Muscle of leg (tissue), 11 donors: Measurements from ENCODE around the gene NEURL2. TPM values are rescaled to one million over a fixed set of nuclear protein-coding genes. Genes with fewer than 3 reads are reported as not detected.
"Not testable (repeated sequence)": the region's sequence is repeated elsewhere in the genome, so short reads cannot be mapped to it uniquely, and the experiment has no call there.

Experiments used
- DNase-seq: peaks from one replicate; pipeline ENCODE4 v3.0.0; 2013
- H3K27ac ChIP-seq: one replicate; pipeline ENCODE4 v1.5.1; 2013; ENCODE audit warnings: mild to moderate bottlenecking, low read length, control low read depth
- H3K27me3 ChIP-seq: one replicate; pipeline ENCODE4 v1.6.1; 2013; ENCODE audit warnings: low read length; ENCODE audit not compliant: control insufficient read depth, insufficient read depth
- H3K36me3 ChIP-seq: one replicate; pipeline ENCODE4 v1.6.1; 2013; ENCODE audit warnings: low read length; ENCODE audit not compliant: control insufficient read depth, insufficient read depth
- H3K4me1 ChIP-seq: one replicate; pipeline ENCODE4 v1.6.1; 2013; ENCODE audit warnings: low read length; ENCODE audit not compliant: control insufficient read depth, insufficient read depth
- H3K4me3 ChIP-seq: one replicate; pipeline ENCODE4 v1.5.1; 2013; ENCODE audit warnings: low read length, control low read depth
- H3K9me3 ChIP-seq: replicated peaks from 2 replicates; pipeline ENCODE4 v1.6.1; 2013; ENCODE audit warnings: low read depth, low read length; ENCODE audit not compliant: control insufficient read depth
- WGBS: methylation state at CpG from one replicate; pipeline ENCODE4 v1.1.5; 2013; ENCODE audit warnings: missing lambda C conversion rate; ENCODE audit not compliant: insufficient coverage; 5-methylcytosine and 5-hydroxymethylcytosine counted together
- polyA plus RNA-seq, 8 donors: library from polyadenylated mRNA; unstranded; fragments of 120-200 nt; gene quantifications; one replicate each; pipeline versions ENCODE4 v1.2.1 to v1.2.3, GENCODE V29; 2013; ENCODE audit warnings: inconsistent platforms in 1 of 8, low replicate concordance in 1 of 8; ENCODE audit not compliant: insufficient read length in 8 of 8, insufficient read depth in 1 of 8
- total RNA-seq: library from RNA; stranded (reverse); fragments of 120-200 nt; gene quantifications from one replicate; pipeline ENCODE4 v1.2.4, GENCODE V29; 2013

The NEURL2 gene
- total and polyA plus RNA-seq, 9 donors: 10.3 to 18.8 (median 15.4) TPM

DNA sequence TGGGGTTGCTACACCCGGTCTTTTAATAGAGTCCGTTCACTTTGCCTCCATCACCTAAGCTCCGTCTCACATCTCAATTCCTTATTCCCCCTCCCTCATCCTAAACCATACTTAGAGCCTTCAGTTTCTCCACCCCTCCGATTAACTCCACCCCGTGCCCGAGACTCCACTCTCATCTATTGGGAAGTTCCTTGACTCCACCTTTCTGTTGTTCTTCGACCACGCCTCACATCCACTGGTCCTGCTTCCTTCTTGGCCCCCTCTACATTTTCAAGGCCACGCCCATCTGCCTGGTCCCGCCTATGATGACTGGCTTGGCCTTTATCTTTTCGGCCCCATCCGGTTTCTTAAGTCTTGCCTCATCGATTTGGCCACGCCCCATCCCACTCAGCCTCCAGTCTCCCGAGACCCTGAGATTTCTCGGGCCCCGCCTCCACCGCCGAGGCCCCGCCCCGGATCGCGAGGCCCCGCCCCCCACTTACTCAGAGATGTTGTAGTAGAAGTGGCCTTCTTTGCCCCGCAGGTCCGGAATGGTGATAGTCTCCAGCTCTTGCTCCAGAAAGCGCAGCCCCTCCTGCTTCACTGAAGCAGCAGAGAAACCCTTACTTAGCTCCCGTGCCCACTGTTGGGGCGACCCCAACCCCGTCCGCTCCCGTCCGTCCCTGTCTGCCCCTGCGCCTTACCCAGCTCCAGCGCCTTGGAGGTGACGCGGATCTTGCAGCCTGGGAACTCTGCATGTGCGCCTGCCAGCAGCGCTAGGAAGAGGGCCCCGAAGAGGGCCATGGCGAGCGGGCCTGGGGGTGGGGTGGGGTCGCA is 19.9 kb upstream of the NEURL2 start:
- peak; percentile 97 for DNase-seq
- Histone ChIP-seq H3K4me1 (peaks cover 18% of the 10 kb centered on the region), H3K27me3 (peaks cover 16% of the 10 kb centered on the region), H3K9me3 (no peaks in the 10 kb centered on the region), H3K36me3 (no peaks in the 10 kb centered on the region), H3K4me3 (peak overlapping the region; percentile 31), H3K27ac (peak overlapping the region; percentile 76)
- WGBS: 2% methylated on average over 23 of the region's 43 CpGs

- Histone ChIP-seq H3K4me3 (no peak overlapping the region), H3K4me1 (peaks cover 19% of the 10 kb centered on the region)
- 81% methylated on average over 17 of the region's 22 CpGs for WGBS
Observed at GRCh38 chr20:45909817-45910669, 19.0 kb upstream of the NEURL2 start.

GRCh38 chr20:45909336-45909808 is 18.4 kb upstream of the NEURL2 start:
- no peak overlapping the region for H3K4me3 ChIP-seq
- no peaks in the 10 kb centered on the region for H3K9me3 ChIP-seq
- DNase-seq: no peak
- no peak overlapping the region for H3K27ac ChIP-seq
- H3K4me1 ChIP-seq: peaks cover 26% of the 10 kb centered on the region
- WGBS: 55% methylated on average over 9 of the region's 12 CpGs
- peaks cover 16% of the 10 kb centered on the region for H3K27me3 ChIP-seq
- H3K36me3 ChIP-seq: no peaks in the 10 kb centered on the region

More at GRCh38 chr20:45909817-45910669, 19.0 kb upstream of the NEURL2 start:
- Histone ChIP-seq H3K36me3 (no peaks in the 10 kb centered on the region), H3K27ac (no peak overlapping the region), H3K27me3 (peaks cover 16% of the 10 kb centered on the region), H3K9me3 (no peaks in the 10 kb centered on the region)
- DNase-seq: no peak

GRCh38 chr20:45908084-45908483 is 17.1 kb upstream of the NEURL2 start:
- WGBS: 94% methylated on average over 2 of the region's 2 CpGs
- Histone ChIP-seq H3K4me3 (no peak overlapping the region), H3K27me3 (peaks cover 16% of the 10 kb centered on the region), H3K9me3 (no peaks in the 10 kb centered on the region), H3K36me3 (no peaks in the 10 kb centered on the region), H3K4me1 (peaks cover 26% of the 10 kb centered on the region), H3K27ac (no peak overlapping the region)
- no peak for DNase-seq

DNA sequence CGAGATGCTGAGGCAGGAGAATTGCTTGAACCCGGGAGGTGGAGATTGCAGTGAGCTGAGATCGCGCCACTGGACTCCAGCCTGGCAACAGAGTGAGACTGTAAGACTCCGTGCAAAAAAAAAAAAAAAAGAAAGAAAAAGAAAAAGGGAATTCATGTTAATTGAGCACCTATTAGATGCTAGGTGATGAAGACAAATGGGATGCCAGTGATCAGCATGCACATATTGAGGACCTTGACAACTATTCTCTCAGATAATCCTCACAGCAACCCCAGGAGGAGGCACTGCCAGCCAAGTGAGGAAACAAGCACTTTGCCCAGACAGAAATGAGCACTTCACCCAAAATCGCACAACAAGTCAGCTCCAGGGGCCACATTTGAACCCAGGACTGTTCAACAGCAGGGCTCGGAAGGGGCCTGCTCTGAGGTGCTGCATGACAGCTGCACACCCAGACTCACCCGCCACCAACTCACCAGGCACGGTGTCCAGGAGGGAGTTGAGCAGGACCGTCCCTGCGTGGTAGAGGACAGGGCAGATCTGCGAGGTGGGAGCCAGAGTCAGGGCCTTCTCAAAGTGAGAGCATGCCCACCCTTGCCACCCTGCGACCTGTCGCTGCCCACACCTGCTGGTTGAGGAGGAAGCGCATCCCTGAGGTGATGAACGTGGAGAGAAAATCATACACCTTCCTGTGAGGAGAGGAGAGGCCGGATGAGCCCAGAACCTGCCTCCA is 16.4 kb upstream of the NEURL2 start:
- H3K36me3 ChIP-seq: no peaks in the 10 kb centered on the region
- 87% methylated on average over 12 of the region's 17 CpGs for WGBS
- H3K4me3 ChIP-seq: no peak overlapping the region
- no peak overlapping the region for H3K27ac ChIP-seq
- H3K9me3 ChIP-seq: no peaks in the 10 kb centered on the region
- peaks cover 12% of the 10 kb centered on the region for H3K27me3 ChIP-seq
- H3K4me1 ChIP-seq: peaks cover 23% of the 10 kb centered on the region
- no peak for DNase-seq

DNA sequence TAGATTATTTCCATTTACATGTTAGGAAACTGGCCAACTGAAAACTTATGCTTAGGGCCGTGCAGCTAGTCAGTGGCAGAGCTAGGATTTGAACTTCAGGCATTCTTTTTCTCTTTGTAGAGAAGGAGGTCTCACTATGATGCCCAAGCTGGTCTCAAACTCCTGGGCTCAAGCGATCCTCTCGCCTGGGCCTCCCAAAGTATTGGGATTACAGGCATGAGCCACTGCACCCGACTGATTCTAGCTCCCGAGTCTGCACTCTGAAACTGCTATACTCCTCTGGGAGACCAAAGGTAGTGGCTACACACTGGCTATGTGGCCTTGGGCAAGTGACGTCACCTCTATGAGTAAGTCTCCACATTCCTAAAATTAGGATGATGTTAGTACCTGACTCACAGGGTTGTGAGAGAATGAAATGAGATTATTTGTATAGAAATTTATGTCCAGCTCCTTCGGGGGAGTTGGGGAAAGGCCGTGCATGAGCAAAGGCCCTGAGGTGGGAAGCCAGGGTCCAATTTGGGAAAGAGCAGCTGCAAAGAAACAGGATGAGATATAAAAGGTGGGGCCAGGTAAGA is 14.6 kb upstream of the NEURL2 start:
- DNase-seq: no peak
- H3K36me3 ChIP-seq: no peaks in the 10 kb centered on the region
- peaks cover 9% of the 10 kb centered on the region for H3K4me1 ChIP-seq
- H3K9me3 ChIP-seq: no peaks in the 10 kb centered on the region
- 86% methylated on average over 6 of the region's 8 CpGs for WGBS
- no peak overlapping the region for H3K27ac ChIP-seq
- H3K4me3 ChIP-seq: no peak overlapping the region
- no peaks in the 10 kb centered on the region for H3K27me3 ChIP-seq

DNA sequence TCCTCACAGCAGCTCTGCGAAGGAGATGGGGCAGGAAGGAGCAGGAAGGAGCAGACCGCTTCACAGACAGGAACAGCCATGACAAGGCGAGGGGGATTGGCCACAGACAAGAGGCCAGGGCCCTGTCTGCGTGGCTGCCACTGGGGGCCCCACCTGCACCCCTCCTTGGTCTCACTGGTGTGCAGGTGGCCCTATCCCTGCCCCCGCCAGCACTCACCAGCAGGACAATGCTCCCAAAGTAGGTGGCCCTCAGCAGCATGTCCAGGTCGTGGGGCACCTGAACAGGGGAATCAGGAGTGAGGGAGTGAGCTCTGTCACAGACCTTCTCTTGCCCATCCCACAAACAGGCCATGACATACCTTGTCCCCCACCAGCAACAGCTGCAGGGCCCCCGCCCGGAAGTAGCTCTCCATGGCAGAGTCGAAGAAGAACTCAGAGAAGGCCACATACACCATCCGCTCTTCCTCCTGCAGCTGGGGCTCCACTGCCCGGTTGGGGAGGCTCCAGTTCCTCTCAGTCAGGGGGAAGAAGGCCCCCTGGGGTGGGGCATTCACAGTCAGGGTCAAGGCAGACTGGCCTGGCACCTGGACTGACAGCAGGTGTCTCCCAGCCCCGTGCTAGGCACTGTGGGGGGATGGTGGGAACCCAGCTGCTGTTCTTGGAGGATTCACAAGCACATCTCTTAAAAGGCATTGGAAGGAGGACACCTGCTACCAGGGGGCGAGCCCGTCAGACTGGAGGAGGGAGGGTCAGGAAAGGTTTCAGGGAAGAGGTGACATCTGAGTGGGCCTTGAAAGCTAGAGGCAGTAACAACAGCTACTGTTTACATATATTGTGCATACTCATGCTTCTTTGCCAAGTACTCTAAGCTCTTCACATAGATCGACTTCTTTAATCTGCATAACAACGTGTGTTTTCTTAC is 13.8 kb upstream of the NEURL2 start:
- Histone ChIP-seq H3K27ac (no peak overlapping the region), H3K4me3 (no peak overlapping the region), H3K4me1 (peaks cover 8% of the 10 kb centered on the region), H3K27me3 (no peaks in the 10 kb centered on the region), H3K36me3 (no peaks in the 10 kb centered on the region), H3K9me3 (no peaks in the 10 kb centered on the region)
- no peak for DNase-seq
- WGBS: 78% methylated on average over 7 of the region's 16 CpGs

DNA sequence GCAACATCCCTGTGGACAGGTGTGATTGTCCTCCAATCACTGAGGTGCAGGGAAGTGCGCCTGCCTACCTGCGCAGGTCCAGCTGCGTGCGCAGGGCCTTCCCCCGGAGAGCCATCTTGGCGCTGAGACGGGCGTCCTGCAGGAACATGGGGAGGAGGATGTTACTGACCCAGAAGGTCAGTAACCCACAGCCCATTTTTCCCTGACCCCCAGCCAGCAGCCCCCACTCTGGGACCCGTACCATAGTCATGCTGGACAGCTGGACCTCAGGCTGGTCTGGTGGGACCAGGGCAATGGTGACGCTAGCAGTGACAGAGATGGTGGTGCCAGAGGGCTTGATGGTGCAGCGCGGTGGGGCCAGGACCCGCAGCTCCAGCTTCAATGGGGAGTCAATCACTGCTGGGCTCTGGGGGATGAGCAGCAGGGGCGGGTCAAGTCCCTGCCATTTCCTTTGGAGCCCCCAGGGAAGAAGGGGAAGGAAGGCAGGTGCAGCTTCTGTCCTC is 11.2 kb upstream of the NEURL2 start:
- WGBS: 85% methylated on average over 5 of the region's 14 CpGs
- H3K4me3 ChIP-seq: no peak overlapping the region
- no peaks in the 10 kb centered on the region for H3K27me3 ChIP-seq
- peaks cover 23% of the 10 kb centered on the region for H3K36me3 ChIP-seq
- H3K9me3 ChIP-seq: no peaks in the 10 kb centered on the region
- no peak for DNase-seq
- H3K4me1 ChIP-seq: peaks cover 8% of the 10 kb centered on the region
- H3K27ac ChIP-seq: no peak overlapping the region

GRCh38 chr20:45901332-45901731 is 10.3 kb upstream of the NEURL2 start:
- 100% methylated on average over 1 of the region's 6 CpGs for WGBS
- H3K36me3 ChIP-seq: peaks cover 30% of the 10 kb centered on the region

More at GRCh38 chr20:45901332-45901731, 10.3 kb upstream of the NEURL2 start:
- DNase-seq, H3K9me3 ChIP-seq, H3K27ac ChIP-seq, H3K4me3 ChIP-seq, H3K27me3 ChIP-seq, H3K4me1 ChIP-seq: not testable (repeated sequence)
